GM12878 (cell line): ENCODE results near the gene FSTL4. TPM values are rescaled to one million over a fixed set of nuclear protein-coding genes. Genes with fewer than 3 reads are reported as not detected.

Source experiments
- ATAC-seq: fragments of 200-7000 bp; cut with Tn5 transposase; 3 replicates; pipeline ENCODE4 v1.9.1; 2020; ENCODE audit warnings: mild to moderate bottlenecking, moderate library complexity
- BruUV-seq: library from RNA; stranded (reverse); fragments of 400-500 nt; replicated peaks from 2 replicates; lab custom pipeline; 2021; lab: Mats Ljungman, UMichigan
- CTCF ChIA-PET: fragments of 300-600 bp; sonication (Branson Sonifier 250); formaldehyde crosslinking; extraction: SDS; loops from one replicate; lab custom pipeline; 2021; ENCODE audit warnings: inconsistent platforms; lab: Yijun Ruan, JAX
- POLR2A ChIA-PET: fragments of 350-600 bp; formaldehyde crosslinking; extraction: SDS; loops from one replicate; lab custom pipeline; 2021; ENCODE audit warnings: inconsistent platforms; lab: Charles Lee
- RAD21 ChIA-PET: fragments of 300-600 bp; sonication (Branson Sonifier 250); formaldehyde crosslinking; loops from one replicate; lab custom pipeline; 2023; ENCODE audit warnings: antibody characterized with exemption; ENCODE audit not compliant: unreplicated experiment; lab: Charles Lee
- SMC1A ChIA-PET: fragments of 300-600 bp; sonication (Branson Sonifier 250); formaldehyde crosslinking; loops from one replicate; lab custom pipeline; 2023; ENCODE audit not compliant: unreplicated experiment, uncharacterized antibody; lab: Charles Lee
- DNase-seq: peaks from one replicate; pipeline ENCODE4 v3.0.0-alpha.2; 2011; ENCODE audit warnings: low read depth, low spot score
- FAIRE-seq: peaks from 3 replicates; lab custom pipeline; 2011; peaks lifted over from hg19 to GRCh38; lab: Jason Lieb, UNC
- H2AFZ ChIP-seq: 2 replicates; pipeline ENCODE4 v1.6.0; 2011; ENCODE audit warnings: low read depth, low read length, control low read depth; ENCODE audit not compliant: control insufficient read depth
- H3K27ac ChIP-seq: 2 replicates; pipeline ENCODE4 v1.5.1; 2011; ENCODE audit warnings: control low read depth; ENCODE audit not compliant: control insufficient read depth, insufficient read depth
- H3K27me3 ChIP-seq, 2 experiments: replicated peaks in 1 of 2; 2 replicates each; pipeline versions ENCODE4 v1.6.0 to v1.6.1; 2011; ENCODE audit warnings: low read length in 1 of 2; ENCODE audit not compliant: control insufficient read depth in 2 of 2, insufficient read depth in 2 of 2
- H3K36me3 ChIP-seq, 2 experiments: 2 replicates each; pipeline ENCODE4 v1.5.1; 2011; ENCODE audit warnings: low read length in 1 of 2; ENCODE audit not compliant: control insufficient read depth in 2 of 2, insufficient read depth in 2 of 2
- H3K4me1 ChIP-seq: 2 replicates; pipeline ENCODE4 v1.6.1; 2011; ENCODE audit warnings: mild to moderate bottlenecking, low read length, moderate library complexity, mixed read lengths; ENCODE audit not compliant: control insufficient read depth, insufficient read depth
- H3K4me2 ChIP-seq: 2 replicates; pipeline ENCODE4 v1.6.0; 2011; ENCODE audit warnings: control low read depth; ENCODE audit not compliant: control insufficient read depth, insufficient read depth
- H3K4me3 ChIP-seq: fragments of 200-600 bp; sonication (generic); 2 replicates; pipeline ENCODE4 v1.5.1; 2016
- H3K79me2 ChIP-seq: 2 replicates; pipeline ENCODE4 v1.6.0; 2011; ENCODE audit warnings: low read length; ENCODE audit not compliant: control insufficient read depth, insufficient read depth
- H3K9ac ChIP-seq: 2 replicates; pipeline ENCODE4 v1.8.0; 2011; ENCODE audit warnings: low read length, control low read depth, mixed read lengths; ENCODE audit not compliant: control insufficient read depth, insufficient read depth
- H3K9me3 ChIP-seq: replicated peaks from 3 replicates; pipeline ENCODE4 v1.5.1; 2011; ENCODE audit warnings: mild to moderate bottlenecking, low read length; ENCODE audit not compliant: control insufficient read depth, insufficient read depth
- H4K20me1 ChIP-seq: 2 replicates; pipeline ENCODE4 v1.6.0; 2011; ENCODE audit not compliant: control insufficient read depth, insufficient read depth
- CREM ChIP-seq: IDR thresholded peaks from 2 replicates; pipeline ENCODE4 v1.6.1; 2014; ENCODE audit warnings: antibody characterized with exemption, low read depth
- DPF2 ChIP-seq: fragments of 450-650 bp; IDR thresholded peaks from 2 replicates; pipeline ENCODE4 v1.6.1; 2017; ENCODE audit warnings: mild to moderate bottlenecking
- FOS ChIP-seq: IDR thresholded peaks from 3 replicates; pipeline ENCODE4 v1.6.1; 2011; ENCODE audit warnings: borderline replicate concordance; ENCODE audit not compliant: insufficient read length; ENCODE audit errors: extremely low read depth
- MAX ChIP-seq: IDR thresholded peaks from 2 replicates; pipeline ENCODE4 v1.6.1; 2012; ENCODE audit warnings: low read depth, low read length, improper control_type of control experiment
- MXI1 ChIP-seq: fragments of 150-350 bp; IDR thresholded peaks from 2 replicates; pipeline ENCODE4 v1.6.1; 2011; ENCODE audit warnings: low read depth, mild to moderate bottlenecking, inconsistent platforms, low read length, improper control_type of control experiment
- NFYA ChIP-seq: IDR thresholded peaks from 2 replicates; pipeline ENCODE4 v1.6.1; 2011; ENCODE audit warnings: low read depth, mild to moderate bottlenecking, low read length, improper control_type of control experiment, borderline replicate concordance
- NFYB ChIP-seq: IDR thresholded peaks from 2 replicates; pipeline ENCODE4 v1.6.1; 2011; ENCODE audit warnings: low read depth, mild to moderate bottlenecking, low read length, improper control_type of control experiment, moderate library complexity; ENCODE audit not compliant: insufficient read depth
- NR2C1 ChIP-seq: fragments of 450-650 bp; IDR thresholded peaks from 2 replicates; pipeline ENCODE4 v1.6.1; 2017; ENCODE audit warnings: antibody characterized with exemption, mild to moderate bottlenecking, moderate library complexity
- NR2F1 ChIP-seq: fragments of 450-650 bp; conservative IDR thresholded peaks from 2 replicates; pipeline ENCODE4 v1.6.1; 2017; ENCODE audit warnings: mild to moderate bottlenecking
- SIN3A ChIP-seq: IDR thresholded peaks from 2 replicates; pipeline ENCODE4 v1.6.1; 2012; ENCODE audit warnings: low read depth, low read length, improper control_type of control experiment
- SREBF2 ChIP-seq: IDR thresholded peaks from 2 replicates; pipeline ENCODE4 v1.6.1; 2012; ENCODE audit warnings: mild to moderate bottlenecking, low read length
- USF1 ChIP-seq: IDR thresholded peaks from 2 replicates; pipeline ENCODE4 v1.6.1; 2011; ENCODE audit warnings: borderline replicate concordance, low read depth, mild to moderate bottlenecking, moderate library complexity, mixed read lengths, low read length; ENCODE audit not compliant: insufficient read depth; ENCODE audit errors: extremely low read length
- YY1 ChIP-seq: IDR thresholded peaks from 2 replicates; pipeline ENCODE4 v1.6.1; 2011; ENCODE audit warnings: low read depth, mild to moderate bottlenecking, low read length
- ZNF207 ChIP-seq: fragments of 450-650 bp; IDR thresholded peaks from 2 replicates; pipeline ENCODE4 v1.6.1; 2014; ENCODE audit warnings: antibody characterized with exemption, mild to moderate bottlenecking, borderline replicate concordance
- WGBS: methylation state at CpG from one replicate; pipeline ENCODE4 v1.1.6; 2016; ENCODE audit warnings: low lambda C conversion rate; ENCODE audit not compliant: insufficient replicate concordance, insufficient coverage; ENCODE audit errors: missing lambda C conversion rate; 5-methylcytosine and 5-hydroxymethylcytosine counted together
- in situ Hi-C: fragments of 300-500 bp; cut with MboI; formaldehyde crosslinking; loops from 9 replicates; pipeline ENCODE4 v1.14.3; 2018; ENCODE audit warnings: mixed read lengths
- intact Hi-C: fragments of 100-400 bp; cut with micrococcal nuclease; formaldehyde crosslinking; loops from one replicate; pipeline ENCODE4 v1.14.2; 2022; ENCODE audit not compliant: unreplicated experiment
- polyA plus RNA-seq, 11 experiments: library from polyadenylated mRNA; depleted of rRNA in 4 of 11; unstranded in 6 of 11; stranded (reverse) in 5 of 11; fragments of >200 nt; fragmentation: Nextera tagmentation in 4 of 11; fragmentation: Illumina TruSeq in 1 of 11; extraction: Ambion mirVana in 4 of 11; extraction: Trizol in 1 of 11; gene quantifications; 1 replicate in 1 of 11; 2 replicates in 10 of 11; pipeline versions ENCODE4 v1.2.1 to v1.2.3, GENCODE V29; 2011 to 2016; ENCODE audit warnings: inconsistent platforms in 2 of 11, missing spikeins in 2 of 11, low read depth in 1 of 11
- total RNA-seq, 4 experiments: library from RNA; depleted of rRNA in 3 of 4; stranded (reverse); fragments of >200 nt in 3 of 4; fragmentation: Illumina TruSeq in 1 of 4; extraction: Trizol in 1 of 4; gene quantifications; 2 replicates each; pipeline versions ENCODE4 v1.2.1 to v1.2.3, GENCODE V29; 2013 to 2021

FSTL4 gene
- total and polyA plus RNA-seq, 10 of the 15 experiments (the other 5 are each of a cell fraction or from before 2014, with no cell fraction given): 0.01 to 0.79 (median 0.21) TPM; not detected in 6

GRCh38 chr5:133485468-133485867 lies 126.9 kb downstream of the FSTL4 start:
- CTCF ChIA-PET: no interaction called here
- TF ChIP-seq SREBF2: no peak
- no peak for TF ChIP-seq CREM
- no peak for TF ChIP-seq NFYB
- no peak for TF ChIP-seq MAX
- no peak for TF ChIP-seq FOS
- TF ChIP-seq SIN3A: no peak
- no peak for TF ChIP-seq NR2F1
- no peak for TF ChIP-seq YY1
- no peak for TF ChIP-seq DPF2
- no peak for TF ChIP-seq USF1
- TF ChIP-seq NFYA: no peak
- no peak for TF ChIP-seq MXI1
- no peak for TF ChIP-seq ZNF207
- no peak for TF ChIP-seq NR2C1
- TF ChIP-seq, all 136 proteins: peak for 0
- Histone ChIP-seq H3K9ac (no peak overlapping the region), H3K9me3 (no peaks in the 10 kb centered on the region), H3K4me3 (no peak overlapping the region), H3K4me1 (no peaks in the 10 kb centered on the region), H3K36me3 (no peaks in the 10 kb centered on the region), H3K27me3 (no peaks in the 10 kb centered on the region; a peak in 3 of 4 replicates), H2AFZ (no peak overlapping the region), H3K27ac (no peak overlapping the region), H3K79me2 (no peaks in the 10 kb centered on the region), H3K4me2 (no peak overlapping the region), H4K20me1 (no peaks in the 10 kb centered on the region)
- RAD21 ChIA-PET: no interaction called here
- no peak for ATAC-seq
- DNase-seq: no peak
- SMC1A ChIA-PET: interaction anchor here (0.7 kb wide), 1 partner anchor 1309 kb away, joined by 3 read pairs; no protein-coding TSS in a partner anchor
- intact Hi-C loops: loop anchor here (10.0 kb wide), 1 partner anchor 379 kb away; no protein-coding TSS in a partner anchor
- no TSS peak for BruUV-seq
- WGBS: 45% methylated on average over 5 of the region's 5 CpGs
- POLR2A ChIA-PET: no interaction called here
- in situ Hi-C loops: no loop called here
- FAIRE-seq: no peak
